Neural cell (in vitro differentiated cells): Measurements from ENCODE around the gene SCAMP5. TPM values are rescaled to one million over a fixed set of nuclear protein-coding genes. Genes with fewer than 3 reads are reported as not detected.

Source experiments
- H2AFZ ChIP-seq: fragments of 200-600, 300-800 bp; sonication (generic), shearing (Covaris generic); 2 replicates; pipeline ENCODE4 v1.6.0; 2014; ENCODE audit warnings: low read depth, mild to moderate bottlenecking, antibody characterized with exemption, low read length, moderate library complexity
- H3F3A ChIP-seq: fragments of 200-600 bp; shearing (Covaris generic); 2 replicates; pipeline ENCODE4 v1.6.1; 2016; ENCODE audit warnings: mild to moderate bottlenecking, moderate library complexity, mixed read lengths, antibody characterized with exemption, low read length; ENCODE audit not compliant: insufficient read depth, poor library complexity, severe bottlenecking
- H3K27ac ChIP-seq: fragments of 200-600, 300-800 bp; sonication (generic), shearing (Covaris generic); 2 replicates; pipeline ENCODE4 v1.5.1; 2014; ENCODE audit warnings: mild to moderate bottlenecking, low read length, moderate library complexity
- H3K27me3 ChIP-seq: fragments of 300-800, 200-600 bp; sonication (generic), shearing (Covaris generic); 2 replicates; pipeline ENCODE4 v1.6.0; 2014; ENCODE audit warnings: mild to moderate bottlenecking, low read depth, low read length, moderate library complexity; ENCODE audit not compliant: insufficient read depth
- H3K36me3 ChIP-seq: fragments of 300-800, 200-600 bp; sonication (generic), shearing (Covaris generic); 2 replicates; pipeline ENCODE4 v1.5.1; 2014; ENCODE audit warnings: mild to moderate bottlenecking, antibody characterized with exemption, low read length, moderate library complexity; ENCODE audit not compliant: insufficient read depth
- H3K4me2 ChIP-seq: fragments of 300-800, 200-600 bp; sonication (generic), shearing (Covaris generic); 2 replicates; pipeline ENCODE4 v1.6.0; 2014; ENCODE audit warnings: mild to moderate bottlenecking, low read length
- H3K4me3 ChIP-seq: fragments of 300-800, 200-600 bp; sonication (generic), shearing (Covaris generic); 2 replicates; pipeline ENCODE4 v1.5.1; 2014; ENCODE audit warnings: mild to moderate bottlenecking, low read length, moderate library complexity
- H3K79me2 ChIP-seq: fragments of 200-600 bp; shearing (Covaris generic); replicated peaks from 2 replicates; pipeline ENCODE4 v1.6.0; 2014; ENCODE audit warnings: mild to moderate bottlenecking, low read length, moderate library complexity; ENCODE audit not compliant: insufficient read depth
- H3K9ac ChIP-seq: fragments of 300-800, 200-600 bp; sonication (generic), shearing (Covaris generic); 2 replicates; pipeline ENCODE4 v1.6.1; 2016; ENCODE audit warnings: mild to moderate bottlenecking, low read length, mixed read lengths
- H3K9me2 ChIP-seq: fragments of 200-600 bp; shearing (Covaris generic); 2 replicates; pipeline ENCODE4 v1.6.1; 2016; ENCODE audit warnings: mild to moderate bottlenecking, low read length, mixed read lengths; ENCODE audit not compliant: insufficient read depth
- H3K9me3 ChIP-seq: fragments of 200-600, 300-800 bp; sonication (generic), shearing (Covaris generic); 2 replicates; pipeline ENCODE4 v1.6.1; 2016; ENCODE audit warnings: mild to moderate bottlenecking, mixed run types, low read length, moderate library complexity, mixed read lengths
- H4K20me1 ChIP-seq: fragments of 200-600 bp; shearing (Covaris generic); 2 replicates; pipeline ENCODE4 v1.6.1; 2016; ENCODE audit warnings: mild to moderate bottlenecking, mixed run types; ENCODE audit not compliant: insufficient read depth
- CTCF ChIP-seq: fragments of 450-650 bp; IDR thresholded peaks from 2 replicates; pipeline ENCODE4 v1.5.1; 2014; ENCODE audit warnings: antibody characterized with exemption, mild to moderate bottlenecking, moderate library complexity; ENCODE audit not compliant: poor library complexity, severe bottlenecking
- EP300 ChIP-seq: fragments of 450-650 bp; conservative IDR thresholded peaks from 2 replicates; pipeline ENCODE4 v1.6.1; 2014; ENCODE audit warnings: antibody characterized with exemption, mild to moderate bottlenecking, moderate library complexity; ENCODE audit not compliant: poor library complexity, severe bottlenecking
- EZH2 ChIP-seq: fragments of 200-600, 300-800 bp; shearing (Covaris generic), sonication (generic); IDR thresholded peaks from 2 replicates; pipeline ENCODE4 v1.6.1; 2014; ENCODE audit warnings: antibody characterized with exemption, low read length, borderline replicate concordance, mild to moderate bottlenecking; ENCODE audit not compliant: insufficient read depth, poor library complexity, severe bottlenecking
- MXI1 ChIP-seq: fragments of 450-650 bp; conservative IDR thresholded peaks from 2 replicates; pipeline ENCODE4 v1.6.1; 2014; ENCODE audit warnings: antibody characterized with exemption, mild to moderate bottlenecking; ENCODE audit not compliant: poor library complexity, severe bottlenecking
- POLR2AphosphoS5 ChIP-seq: IDR thresholded peaks from 2 replicates; pipeline ENCODE4 v1.6.1; 2012
- RAD21 ChIP-seq: fragments of 450-650 bp; conservative IDR thresholded peaks from 2 replicates; pipeline ENCODE4 v1.6.1; 2014; ENCODE audit warnings: antibody characterized with exemption, mild to moderate bottlenecking, moderate library complexity
- REST ChIP-seq: IDR thresholded peaks from 2 replicates; pipeline ENCODE4 v1.6.1; 2012; ENCODE audit warnings: borderline replicate concordance
- SMC3 ChIP-seq: fragments of 450-650 bp; conservative IDR thresholded peaks from 2 replicates; pipeline ENCODE4 v1.6.1; 2014; ENCODE audit warnings: antibody characterized with exemption, mild to moderate bottlenecking, moderate library complexity; ENCODE audit not compliant: poor library complexity
- TAF1 ChIP-seq: IDR thresholded peaks from 2 replicates; pipeline ENCODE4 v1.6.1; 2012; ENCODE audit warnings: low read depth
- polyA plus RNA-seq: library from polyadenylated mRNA; depleted of rRNA; stranded (reverse); fragments of >200 nt; gene quantifications from 2 replicates; pipeline ENCODE4 v1.2.3, GENCODE V29; 2014

The SCAMP5 gene
- polyA plus RNA-seq, 1 donor from 2014 or later: 92.5 TPM

- Histone ChIP-seq H3F3A (no peaks in the 10 kb centered on the region), H3K4me2 (no peak overlapping the region), H3K4me3 (peak overlapping the region; percentile 98), H4K20me1 (no peaks in the 10 kb centered on the region), H3K27ac (no peak overlapping the region), H3K27me3 (no peaks in the 10 kb centered on the region), H2AFZ (no peak overlapping the region), H3K9me2 (no peaks in the 10 kb centered on the region), H3K79me2 (peaks cover 31% of the 10 kb centered on the region), H3K9ac (peak overlapping the region; percentile 100), H3K9me3 (no peaks in the 10 kb centered on the region), H3K36me3 (no peaks in the 10 kb centered on the region)
- TF ChIP-seq POLR2AphosphoS5 (no peak), SMC3 (no peak), REST (no peak), MXI1 (no peak), CTCF (no peak), EZH2 (no peak), EP300 (no peak)
Observed at GRCh38 chr15:74994236-74994635, 1.1 kb upstream of the SCAMP5 start.

GRCh38 chr15:74994685-74995084 lies 678 bp upstream of the SCAMP5 start:
- H3K4me2 ChIP-seq: peak overlapping the region; percentile 68
- no peaks in the 10 kb centered on the region for H4K20me1 ChIP-seq
- H3F3A ChIP-seq: no peaks in the 10 kb centered on the region
- no peaks in the 10 kb centered on the region for H3K36me3 ChIP-seq
- H3K9ac ChIP-seq: peak overlapping the region; percentile 100
- no peaks in the 10 kb centered on the region for H3K9me3 ChIP-seq
- H3K4me3 ChIP-seq: peak overlapping the region; percentile 98
- peak overlapping the region; percentile 81 for H2AFZ ChIP-seq
- H3K27ac ChIP-seq: peak overlapping the region; percentile 76
- TF ChIP-seq MXI1: no peak
- no peak for TF ChIP-seq RAD21
- TF ChIP-seq SMC3: no peak
- TF ChIP-seq POLR2AphosphoS5: no peak
- TF ChIP-seq REST: no peak
- no peak for TF ChIP-seq CTCF
- TF ChIP-seq EP300: no peak
- TF ChIP-seq TAF1: no peak
- TF ChIP-seq EZH2: no peak
- H3K27me3 ChIP-seq: no peaks in the 10 kb centered on the region
- H3K9me2 ChIP-seq: no peaks in the 10 kb centered on the region
- peaks cover 31% of the 10 kb centered on the region for H3K79me2 ChIP-seq
